Keratinocyte (primary cell): ENCODE results near the gene UBR2. TPM values are rescaled to one million over a fixed set of nuclear protein-coding genes. Genes with fewer than 3 reads are reported as not detected.

Source experiments
- DNase-seq: peaks from one replicate; pipeline ENCODE4 v3.0.0-alpha.2; 2011; ENCODE audit warnings: low read depth, missing footprints, low spot score
- FAIRE-seq: peaks from 2 replicates; lab custom pipeline; 2011; peaks lifted over from hg19 to GRCh38; lab: Jason Lieb, UNC
- H2AFZ ChIP-seq: 2 replicates; pipeline ENCODE4 v1.6.0; 2012; ENCODE audit warnings: low read length, control low read depth, inconsistent platforms; ENCODE audit not compliant: control insufficient read depth
- H3K27ac ChIP-seq: 2 replicates; pipeline ENCODE4 v1.5.1; 2011; ENCODE audit warnings: low read length; ENCODE audit not compliant: control insufficient read depth, insufficient read depth
- H3K27me3 ChIP-seq: 3 replicates; pipeline ENCODE4 v1.6.0; 2011; ENCODE audit warnings: low read length; ENCODE audit not compliant: control insufficient read depth, insufficient read depth; ENCODE audit errors: extremely low read depth
- H3K36me3 ChIP-seq, 2 experiments: 2 replicates in 1 of 2; 3 replicates in 1 of 2; pipeline ENCODE4 v1.5.1; 2011; ENCODE audit warnings: low read length in 2 of 2, mild to moderate bottlenecking in 1 of 2; ENCODE audit not compliant: control insufficient read depth in 2 of 2, insufficient read depth in 2 of 2; ENCODE audit errors: extremely low read depth in 1 of 2
- H3K4me1 ChIP-seq: 3 replicates; pipeline ENCODE4 v1.5.1; 2011; ENCODE audit warnings: low read length; ENCODE audit not compliant: control insufficient read depth, insufficient read depth; ENCODE audit errors: extremely low read depth
- H3K4me2 ChIP-seq: 3 replicates; pipeline ENCODE4 v1.6.0; 2011; ENCODE audit warnings: low read depth, low read length; ENCODE audit not compliant: control insufficient read depth, insufficient read depth; ENCODE audit errors: extremely low read depth
- H3K4me3 ChIP-seq, 3 experiments: fragments of 200-600 bp in 1 of 3; sonication (generic) in 1 of 3; 2 replicates in 2 of 3; 3 replicates in 1 of 3; pipeline ENCODE4 v1.5.1; 2011 to 2016; ENCODE audit warnings: low read length in 3 of 3, mild to moderate bottlenecking in 3 of 3, control low read depth in 2 of 3, inconsistent platforms in 1 of 3, low read depth in 1 of 3, mixed read lengths in 1 of 3, mixed run types in 1 of 3, moderate library complexity in 1 of 3; ENCODE audit not compliant: control insufficient read depth in 2 of 3, insufficient read depth in 2 of 3; ENCODE audit errors: extremely low read depth in 1 of 3
- H3K79me2 ChIP-seq: 2 replicates; pipeline ENCODE4 v1.6.0; 2012; ENCODE audit warnings: low read length; ENCODE audit not compliant: control insufficient read depth, insufficient read depth
- H3K9ac ChIP-seq: 3 replicates; pipeline ENCODE4 v1.6.0; 2011; ENCODE audit warnings: low read length; ENCODE audit not compliant: control insufficient read depth, insufficient read depth; ENCODE audit errors: extremely low read depth
- H3K9me1 ChIP-seq: 3 replicates; pipeline ENCODE4 v1.6.0; 2011; ENCODE audit warnings: low read length; ENCODE audit not compliant: control insufficient read depth, insufficient read depth; ENCODE audit errors: extremely low read depth
- H3K9me3 ChIP-seq: 2 replicates; pipeline ENCODE4 v1.5.1; 2012; ENCODE audit warnings: low read depth, low read length; ENCODE audit not compliant: control insufficient read depth
- H4K20me1 ChIP-seq: 3 replicates; pipeline ENCODE4 v1.6.0; 2011; ENCODE audit warnings: low read length; ENCODE audit not compliant: control insufficient read depth, insufficient read depth; ENCODE audit errors: extremely low read depth
- CTCF ChIP-seq, 3 experiments: IDR thresholded peaks in 1 of 3; conservative IDR thresholded peaks in 1 of 3; optimal IDR thresholded peaks in 1 of 3; 2 replicates in 2 of 3; 3 replicates in 1 of 3; pipeline versions ENCODE3 to v1.5.1; 2011; ENCODE audit warnings: low read length in 3 of 3, mild to moderate bottlenecking in 3 of 3, moderate library complexity in 2 of 3, control low read depth in 1 of 3, inconsistent platforms in 1 of 3; ENCODE audit not compliant: insufficient read depth in 2 of 3; ENCODE audit errors: extremely low read depth in 1 of 3
- EZH2 ChIP-seq: IDR thresholded peaks from one replicate; pipeline ENCODE4 v1.6.1; 2012; ENCODE audit warnings: inconsistent platforms, mild to moderate bottlenecking, low read length, moderate library complexity
- dilution Hi-C: fragments of 300-500 bp; cut with MboI; formaldehyde crosslinking; loops from one replicate; pipeline ENCODE4 v1.7.0; 2020; ENCODE audit warnings: low sequenced_read_pairs; ENCODE audit not compliant: extremely low pct_ligation_motif_present
- polyA plus RNA-seq, 5 experiments: library from polyadenylated mRNA; depleted of rRNA in 3 of 5; stranded (reverse) in 3 of 5; stranded (forward) in 1 of 5; unstranded in 1 of 5; fragments of >200 nt; gene quantifications; 1 replicate in 1 of 5; 2 replicates in 3 of 5; 3 replicates in 1 of 5; pipeline versions ENCODE4 v1.2.1 to v1.2.3, GENCODE V29; 2011 to 2012; ENCODE audit warnings: missing spikeins in 2 of 5, low read depth in 1 of 5, low replicate concordance in 1 of 5

UBR2 gene
- polyA plus RNA-seq, 1 donor (not counting 4 experiments of a cell fraction or from before 2014, with no cell fraction given): 21.6 TPM

GRCh38 chr6:42547407-42548329 lies 16.2 kb upstream of the UBR2 start:
- Histone ChIP-seq H3K9ac (peak overlapping the region; percentile 31), H4K20me1 (no peaks in the 10 kb centered on the region), H3K9me1 (no peaks in the 10 kb centered on the region), H3K9me3 (no peaks in the 10 kb centered on the region), H2AFZ (peak overlapping the region; percentile 90), H3K79me2 (no peaks in the 10 kb centered on the region), H3K4me1 (peaks cover 4% of the 10 kb centered on the region), H3K27me3 (no peaks in the 10 kb centered on the region), H3K36me3 (no peaks in the 10 kb centered on the region), H3K27ac (peak overlapping the region; percentile 0), H3K4me2 (peak overlapping the region; percentile 63), H3K4me3 (peak overlapping the region; percentile 17 to 58 (median 46))
- DNase-seq (no peak), FAIRE-seq (peak; percentile 82)
- TF ChIP-seq CTCF (optimal IDR thresholded peaks at IDR 0.05 in 1 of 3, IDR thresholded peaks at IDR 0.05 in 1 of 3, conservative IDR thresholded peaks at IDR 0.05 in 1 of 3; ENCODE audit: extremely low read depth in 1 of 3, insufficient read depth in 2 of 3, low read length in 3 of 3): peak; percentile 96 to 100 (median 97)
- no peak for TF ChIP-seq EZH2
- dilution Hi-C loops: no loop called here

GRCh38 chr6:42550277-42550676 lies 13.6 kb upstream of the UBR2 start:
- dilution Hi-C loops: no loop called here
- no peaks in the 10 kb centered on the region for H3K9me1 ChIP-seq
- no peak overlapping the region for H3K27ac ChIP-seq
- no peaks in the 10 kb centered on the region for H3K79me2 ChIP-seq
- no peak overlapping the region for H3K4me2 ChIP-seq
- no peaks in the 10 kb centered on the region for H3K36me3 ChIP-seq
- no peaks in the 10 kb centered on the region for H4K20me1 ChIP-seq
- DNase-seq (no peak), FAIRE-seq (no peak)
- no peaks in the 10 kb centered on the region for H3K27me3 ChIP-seq
- H3K4me3 ChIP-seq: no peak overlapping the region
- H3K4me1 ChIP-seq: peaks cover 4% of the 10 kb centered on the region
- no peak overlapping the region for H3K9ac ChIP-seq
- H3K9me3 ChIP-seq: no peaks in the 10 kb centered on the region
- TF ChIP-seq CTCF (optimal IDR thresholded peaks at IDR 0.05 in 1 of 3, IDR thresholded peaks at IDR 0.05 in 1 of 3, conservative IDR thresholded peaks at IDR 0.05 in 1 of 3; ENCODE audit: extremely low read depth in 1 of 3, insufficient read depth in 2 of 3, low read length in 3 of 3): no peak
- TF ChIP-seq EZH2: no peak
- no peak overlapping the region for H2AFZ ChIP-seq
